Lower leg skin (tissue), 4 donors: ENCODE data around the gene GABBR2. TPM values are rescaled to one million over a fixed set of nuclear protein-coding genes. Genes with fewer than 3 reads are reported as not detected.

Experiments used
- DNase-seq, 2 donors: peaks; one replicate each; pipeline ENCODE4 v3.0.0-alpha.2; 2019; ENCODE audit warnings: low spot score in 2 of 2
- H3K4me3 ChIP-seq: fragments of 200-600 bp; sonication (generic); 2 replicates; pipeline ENCODE4 v1.5.1; 2017; ENCODE audit warnings: mild to moderate bottlenecking, low read depth; ENCODE audit not compliant: poor library complexity, severe bottlenecking
- CTCF ChIP-seq, 3 donors: fragments of 450-650 bp; IDR thresholded peaks; one replicate each; pipeline ENCODE4 v1.5.1; 2016; ENCODE audit warnings: antibody characterized with exemption in 3 of 3, mild to moderate bottlenecking in 3 of 3, moderate library complexity in 2 of 3
- POLR2A ChIP-seq, 2 donors: fragments of 450-650 bp; IDR thresholded peaks; one replicate each; pipeline ENCODE4 v1.6.1; 2016 to 2017; ENCODE audit warnings: antibody characterized with exemption in 2 of 2, mild to moderate bottlenecking in 1 of 2, moderate library complexity in 1 of 2
- WGBS, 2 donors: methylation state at CpG; one replicate each; pipeline ENCODE4 v1.1.5; 2018; 5-methylcytosine and 5-hydroxymethylcytosine counted together
- intact Hi-C: fragments of 100-400 bp; cut with DNase I; formaldehyde crosslinking; loops from one replicate; pipeline ENCODE4 v1.15.0; 2023; ENCODE audit warnings: low total_unique reads
- total RNA-seq, 4 donors: library from RNA; depleted of rRNA; stranded (reverse); fragments of >200 nt; gene quantifications; one replicate each; pipeline ENCODE4 v1.1.0, GENCODE V29; 2016

Gene GABBR2
- total RNA-seq, 4 donors from 2014 or later: 0.23 to 4.2 TPM; not detected in 2

- intact Hi-C loops: no loop called here
- whole genome bisulfite sequencing, 2 donors: 29 to 33% methylated on average over 8 of the region's 8 CpGs
- TF ChIP-seq POLR2A (IDR thresholded peaks at IDR 0.05) (no peak), CTCF (IDR thresholded peaks at IDR 0.05) (no peak)
- no peak overlapping the region for H3K4me3 ChIP-seq
- no peak for DNase-seq
Measured at GRCh38 chr9:98410185-98410697, 298.5 kb downstream of the GABBR2 start.

- DNase-seq: no peak
- WGBS, 2 donors: 58 to 65% methylated on average over 6 of the region's 6 CpGs
- H3K4me3 ChIP-seq: no peak overlapping the region
- intact Hi-C loops: no loop called here
- TF ChIP-seq CTCF (IDR thresholded peaks at IDR 0.05) (no peak), POLR2A (IDR thresholded peaks at IDR 0.05) (no peak)
Measured at GRCh38 chr9:98409719-98410118, 299.0 kb downstream of the GABBR2 start.

GRCh38 chr9:98406469-98406868, 302.3 kb downstream of the GABBR2 start:
- H3K4me3 ChIP-seq: no peak overlapping the region
- no peak for DNase-seq
- intact Hi-C loops: no loop called here
- TF ChIP-seq POLR2A (IDR thresholded peaks at IDR 0.05): no peak
- no peak for TF ChIP-seq CTCF (IDR thresholded peaks at IDR 0.05)
- WGBS, 2 donors: 67 to 69% methylated on average over 6 of the region's 6 CpGs

GRCh38 chr9:98404237-98404636, 304.5 kb downstream of the GABBR2 start:
- TF ChIP-seq CTCF (IDR thresholded peaks at IDR 0.05): no peak
- TF ChIP-seq POLR2A (IDR thresholded peaks at IDR 0.05): no peak
- intact Hi-C loops: no loop called here
- DNase-seq: no peak
- 76 to 77% methylated on average over 11 of the region's 11 CpGs for WGBS, 2 donors
- no peak overlapping the region for H3K4me3 ChIP-seq

- intact Hi-C loops: no loop called here
- no peak for DNase-seq
- WGBS, 2 donors: 90 to 92% methylated on average over 6 of the region's 6 CpGs
- no peak for TF ChIP-seq CTCF (IDR thresholded peaks at IDR 0.05)
- no peak overlapping the region for H3K4me3 ChIP-seq
Measured at GRCh38 chr9:98403715-98404114, 305.0 kb downstream of the GABBR2 start.
